GM12878 (cell line): Measurements from ENCODE around the gene ARHGAP6. TPM values are rescaled to one million over a fixed set of nuclear protein-coding genes. Genes with fewer than 3 reads are reported as not detected.

Source experiments
- ATAC-seq: fragments of 200-7000 bp; cut with Tn5 transposase; 3 replicates; pipeline ENCODE4 v1.9.1; 2020; ENCODE audit warnings: mild to moderate bottlenecking, moderate library complexity
- BruUV-seq: library from RNA; stranded (reverse); fragments of 400-500 nt; replicated peaks from 2 replicates; lab custom pipeline; 2021; lab: Mats Ljungman, UMichigan
- CTCF ChIA-PET: fragments of 300-600 bp; sonication (Branson Sonifier 250); formaldehyde crosslinking; extraction: SDS; loops from one replicate; lab custom pipeline; 2021; ENCODE audit warnings: inconsistent platforms; lab: Yijun Ruan, JAX
- POLR2A ChIA-PET: fragments of 350-600 bp; formaldehyde crosslinking; extraction: SDS; loops from one replicate; lab custom pipeline; 2021; ENCODE audit warnings: inconsistent platforms; lab: Charles Lee
- RAD21 ChIA-PET: fragments of 300-600 bp; sonication (Branson Sonifier 250); formaldehyde crosslinking; loops from one replicate; lab custom pipeline; 2023; ENCODE audit warnings: antibody characterized with exemption; ENCODE audit not compliant: unreplicated experiment; lab: Charles Lee
- SMC1A ChIA-PET: fragments of 300-600 bp; sonication (Branson Sonifier 250); formaldehyde crosslinking; loops from one replicate; lab custom pipeline; 2023; ENCODE audit not compliant: unreplicated experiment, uncharacterized antibody; lab: Charles Lee
- DNase-seq: peaks from one replicate; pipeline ENCODE4 v3.0.0-alpha.2; 2011; ENCODE audit warnings: low read depth, low spot score
- FAIRE-seq: peaks from 3 replicates; lab custom pipeline; 2011; peaks lifted over from hg19 to GRCh38; lab: Jason Lieb, UNC
- H2AFZ ChIP-seq: 2 replicates; pipeline ENCODE4 v1.6.0; 2011; ENCODE audit warnings: low read depth, low read length, control low read depth; ENCODE audit not compliant: control insufficient read depth
- H3K27ac ChIP-seq: 2 replicates; pipeline ENCODE4 v1.5.1; 2011; ENCODE audit warnings: control low read depth; ENCODE audit not compliant: control insufficient read depth, insufficient read depth
- H3K27me3 ChIP-seq, 2 experiments: replicated peaks in 1 of 2; 2 replicates each; pipeline versions ENCODE4 v1.6.0 to v1.6.1; 2011; ENCODE audit warnings: low read length in 1 of 2; ENCODE audit not compliant: control insufficient read depth in 2 of 2, insufficient read depth in 2 of 2
- H3K36me3 ChIP-seq, 2 experiments: 2 replicates each; pipeline ENCODE4 v1.5.1; 2011; ENCODE audit warnings: low read length in 1 of 2; ENCODE audit not compliant: control insufficient read depth in 2 of 2, insufficient read depth in 2 of 2
- H3K4me1 ChIP-seq: 2 replicates; pipeline ENCODE4 v1.6.1; 2011; ENCODE audit warnings: mild to moderate bottlenecking, low read length, moderate library complexity, mixed read lengths; ENCODE audit not compliant: control insufficient read depth, insufficient read depth
- H3K4me2 ChIP-seq: 2 replicates; pipeline ENCODE4 v1.6.0; 2011; ENCODE audit warnings: control low read depth; ENCODE audit not compliant: control insufficient read depth, insufficient read depth
- H3K4me3 ChIP-seq: fragments of 200-600 bp; sonication (generic); 2 replicates; pipeline ENCODE4 v1.5.1; 2016
- H3K79me2 ChIP-seq: 2 replicates; pipeline ENCODE4 v1.6.0; 2011; ENCODE audit warnings: low read length; ENCODE audit not compliant: control insufficient read depth, insufficient read depth
- H3K9ac ChIP-seq: 2 replicates; pipeline ENCODE4 v1.8.0; 2011; ENCODE audit warnings: low read length, control low read depth, mixed read lengths; ENCODE audit not compliant: control insufficient read depth, insufficient read depth
- H3K9me3 ChIP-seq: replicated peaks from 3 replicates; pipeline ENCODE4 v1.5.1; 2011; ENCODE audit warnings: mild to moderate bottlenecking, low read length; ENCODE audit not compliant: control insufficient read depth, insufficient read depth
- H4K20me1 ChIP-seq: 2 replicates; pipeline ENCODE4 v1.6.0; 2011; ENCODE audit not compliant: control insufficient read depth, insufficient read depth
- ATF7 ChIP-seq: fragments of 450-650 bp; IDR thresholded peaks from 2 replicates; pipeline ENCODE4 v1.6.1; 2016; ENCODE audit warnings: low read depth, mild to moderate bottlenecking
- CHD4 ChIP-seq: fragments of 200-600 bp; sonication (generic); IDR thresholded peaks from 2 replicates; pipeline ENCODE4 v1.6.1; 2016; ENCODE audit warnings: mild to moderate bottlenecking
- EED ChIP-seq: sonication (generic); IDR thresholded peaks from 2 replicates; pipeline ENCODE4 v1.6.1; 2016; ENCODE audit warnings: antibody characterized with exemption, low read depth
- ETV6 ChIP-seq, 2 experiments: fragments of 450-650 bp in 1 of 2; IDR thresholded peaks in 1 of 2; conservative IDR thresholded peaks in 1 of 2; 2 replicates each; pipeline ENCODE4 v1.6.1; 2014; ENCODE audit warnings: antibody characterized with exemption in 1 of 2, borderline replicate concordance in 1 of 2, low read depth in 1 of 2, mild to moderate bottlenecking in 1 of 2, moderate library complexity in 1 of 2
- EZH2 ChIP-seq: IDR thresholded peaks from 2 replicates; pipeline ENCODE4 v1.6.1; 2012; ENCODE audit warnings: low read depth, mild to moderate bottlenecking, control low read depth, inconsistent platforms, low read length, borderline replicate concordance; ENCODE audit not compliant: control insufficient read depth
- MTA2 ChIP-seq: fragments of 450-650 bp; IDR thresholded peaks from 2 replicates; pipeline ENCODE4 v1.6.1; 2016; ENCODE audit warnings: low read depth, mild to moderate bottlenecking, moderate library complexity
- MYB ChIP-seq: fragments of 150-350 bp; IDR thresholded peaks from 2 replicates; pipeline ENCODE4 v1.6.1; 2014; ENCODE audit warnings: mild to moderate bottlenecking, low read depth, low read length, borderline replicate concordance
- SIX5 ChIP-seq: IDR thresholded peaks from 2 replicates; pipeline ENCODE4 v1.6.1; 2011; ENCODE audit warnings: mild to moderate bottlenecking, low read depth, low read length, moderate library complexity; ENCODE audit not compliant: severe bottlenecking
- SMAD5 ChIP-seq: IDR thresholded peaks from 2 replicates; pipeline ENCODE4 v1.6.1; 2016; ENCODE audit warnings: antibody characterized with exemption, low read depth
- ZNF687 ChIP-seq: fragments of 450-650 bp; IDR thresholded peaks from 2 replicates; pipeline ENCODE4 v1.6.1; 2017; ENCODE audit warnings: mild to moderate bottlenecking, moderate library complexity
- WGBS: methylation state at CpG from one replicate; pipeline ENCODE4 v1.1.6; 2016; ENCODE audit warnings: low lambda C conversion rate; ENCODE audit not compliant: insufficient replicate concordance, insufficient coverage; ENCODE audit errors: missing lambda C conversion rate; 5-methylcytosine and 5-hydroxymethylcytosine counted together
- in situ Hi-C: fragments of 300-500 bp; cut with MboI; formaldehyde crosslinking; loops from 9 replicates; pipeline ENCODE4 v1.14.3; 2018; ENCODE audit warnings: mixed read lengths
- intact Hi-C: fragments of 100-400 bp; cut with micrococcal nuclease; formaldehyde crosslinking; loops from one replicate; pipeline ENCODE4 v1.14.2; 2022; ENCODE audit not compliant: unreplicated experiment
- polyA plus RNA-seq, 11 experiments: library from polyadenylated mRNA; depleted of rRNA in 4 of 11; unstranded in 6 of 11; stranded (reverse) in 5 of 11; fragments of >200 nt; fragmentation: Nextera tagmentation in 4 of 11; fragmentation: Illumina TruSeq in 1 of 11; extraction: Ambion mirVana in 4 of 11; extraction: Trizol in 1 of 11; gene quantifications; 1 replicate in 1 of 11; 2 replicates in 10 of 11; pipeline versions ENCODE4 v1.2.1 to v1.2.3, GENCODE V29; 2011 to 2016; ENCODE audit warnings: inconsistent platforms in 2 of 11, missing spikeins in 2 of 11, low read depth in 1 of 11
- total RNA-seq, 4 experiments: library from RNA; depleted of rRNA in 3 of 4; stranded (reverse); fragments of >200 nt in 3 of 4; fragmentation: Illumina TruSeq in 1 of 4; extraction: Trizol in 1 of 4; gene quantifications; 2 replicates each; pipeline versions ENCODE4 v1.2.1 to v1.2.3, GENCODE V29; 2013 to 2021
- TF ChIP-seq, protein P1 (sequence below): fragments of 150-350 bp; IDR thresholded peaks from 2 replicates; pipeline ENCODE4 v1.6.1; 2016; ENCODE audit warnings: low read depth, low read length
- TF ChIP-seq, protein P2 (sequence below): IDR thresholded peaks from 2 replicates; pipeline ENCODE4 v1.6.1; 2012; ENCODE audit warnings: improper control_type of control experiment, low read depth, low read length; ENCODE audit not compliant: insufficient replicate concordance

Gene ARHGAP6
- total and polyA plus RNA-seq, 10 of the 15 experiments (the other 5 are each of a cell fraction or from before 2014, with no cell fraction given) = 0.20 to 1.8 (median 0.76) TPM

- RAD21 ChIA-PET = no interaction called here
- FAIRE-seq (no peak), ATAC-seq (no peak), DNase-seq (no peak)
- H3K4me1 ChIP-seq = no peaks in the 10 kb centered on the region
- H2AFZ ChIP-seq = no peak overlapping the region
- H3K4me2 ChIP-seq = no peak overlapping the region
- H3K9ac ChIP-seq = no peak overlapping the region
- no peak overlapping the region for H3K4me3 ChIP-seq
- no peaks in the 10 kb centered on the region for H3K27me3 ChIP-seq
- BruUV-seq = no TSS peak
- WGBS = 81% methylated on average over 4 of the region's 4 CpGs
- SMC1A ChIA-PET = interaction anchor here (2.4 kb wide), 1 partner anchor 8 kb away, joined by 5 read pairs; no protein-coding TSS in a partner anchor
- H3K9me3 ChIP-seq = no peaks in the 10 kb centered on the region
- no peak overlapping the region for H3K27ac ChIP-seq
- H3K79me2 ChIP-seq = no peaks in the 10 kb centered on the region
- no peaks in the 10 kb centered on the region for H3K36me3 ChIP-seq
- in situ Hi-C loops (loop anchor here (25.0 kb wide), 1 partner anchor 1118 kb away; no protein-coding TSS in a partner anchor), intact Hi-C loops (no loop called here)
- CTCF ChIA-PET = no interaction called here
- POLR2A ChIA-PET = no interaction called here
- no peaks in the 10 kb centered on the region for H4K20me1 ChIP-seq
- TF ChIP-seq ZNF687 (no peak), ATF7 (no peak), MTA2 (no peak), MYB (no peak), EZH2 (no peak), EED (no peak), ETV6 (conservative IDR thresholded peaks at IDR 0.05 in 1 of 2, IDR thresholded peaks at IDR 0.05 in 1 of 2; ENCODE audit: borderline replicate concordance in 1 of 2, low read depth in 1 of 2) (no peak), SIX5 (no peak), SMAD5 (no peak), CHD4 (no peak)
- TF ChIP-seq, protein P1, sequence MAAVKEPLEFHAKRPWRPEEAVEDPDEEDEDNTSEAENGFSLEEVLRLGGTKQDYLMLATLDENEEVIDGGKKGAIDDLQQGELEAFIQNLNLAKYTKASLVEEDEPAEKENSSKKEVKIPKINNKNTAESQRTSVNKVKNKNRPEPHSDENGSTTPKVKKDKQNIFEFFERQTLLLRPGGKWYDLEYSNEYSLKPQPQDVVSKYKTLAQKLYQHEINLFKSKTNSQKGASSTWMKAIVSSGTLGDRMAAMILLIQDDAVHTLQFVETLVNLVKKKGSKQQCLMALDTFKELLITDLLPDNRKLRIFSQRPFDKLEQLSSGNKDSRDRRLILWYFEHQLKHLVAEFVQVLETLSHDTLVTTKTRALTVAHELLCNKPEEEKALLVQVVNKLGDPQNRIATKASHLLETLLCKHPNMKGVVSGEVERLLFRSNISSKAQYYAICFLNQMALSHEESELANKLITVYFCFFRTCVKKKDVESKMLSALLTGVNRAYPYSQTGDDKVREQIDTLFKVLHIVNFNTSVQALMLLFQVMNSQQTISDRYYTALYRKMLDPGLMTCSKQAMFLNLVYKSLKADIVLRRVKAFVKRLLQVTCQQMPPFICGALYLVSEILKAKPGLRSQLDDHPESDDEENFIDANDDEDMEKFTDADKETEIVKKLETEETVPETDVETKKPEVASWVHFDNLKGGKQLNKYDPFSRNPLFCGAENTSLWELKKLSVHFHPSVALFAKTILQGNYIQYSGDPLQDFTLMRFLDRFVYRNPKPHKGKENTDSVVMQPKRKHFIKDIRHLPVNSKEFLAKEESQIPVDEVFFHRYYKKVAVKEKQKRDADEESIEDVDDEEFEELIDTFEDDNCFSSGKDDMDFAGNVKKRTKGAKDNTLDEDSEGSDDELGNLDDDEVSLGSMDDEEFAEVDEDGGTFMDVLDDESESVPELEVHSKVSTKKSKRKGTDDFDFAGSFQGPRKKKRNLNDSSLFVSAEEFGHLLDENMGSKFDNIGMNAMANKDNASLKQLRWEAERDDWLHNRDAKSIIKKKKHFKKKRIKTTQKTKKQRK = no peak
- TF ChIP-seq, protein P2, sequence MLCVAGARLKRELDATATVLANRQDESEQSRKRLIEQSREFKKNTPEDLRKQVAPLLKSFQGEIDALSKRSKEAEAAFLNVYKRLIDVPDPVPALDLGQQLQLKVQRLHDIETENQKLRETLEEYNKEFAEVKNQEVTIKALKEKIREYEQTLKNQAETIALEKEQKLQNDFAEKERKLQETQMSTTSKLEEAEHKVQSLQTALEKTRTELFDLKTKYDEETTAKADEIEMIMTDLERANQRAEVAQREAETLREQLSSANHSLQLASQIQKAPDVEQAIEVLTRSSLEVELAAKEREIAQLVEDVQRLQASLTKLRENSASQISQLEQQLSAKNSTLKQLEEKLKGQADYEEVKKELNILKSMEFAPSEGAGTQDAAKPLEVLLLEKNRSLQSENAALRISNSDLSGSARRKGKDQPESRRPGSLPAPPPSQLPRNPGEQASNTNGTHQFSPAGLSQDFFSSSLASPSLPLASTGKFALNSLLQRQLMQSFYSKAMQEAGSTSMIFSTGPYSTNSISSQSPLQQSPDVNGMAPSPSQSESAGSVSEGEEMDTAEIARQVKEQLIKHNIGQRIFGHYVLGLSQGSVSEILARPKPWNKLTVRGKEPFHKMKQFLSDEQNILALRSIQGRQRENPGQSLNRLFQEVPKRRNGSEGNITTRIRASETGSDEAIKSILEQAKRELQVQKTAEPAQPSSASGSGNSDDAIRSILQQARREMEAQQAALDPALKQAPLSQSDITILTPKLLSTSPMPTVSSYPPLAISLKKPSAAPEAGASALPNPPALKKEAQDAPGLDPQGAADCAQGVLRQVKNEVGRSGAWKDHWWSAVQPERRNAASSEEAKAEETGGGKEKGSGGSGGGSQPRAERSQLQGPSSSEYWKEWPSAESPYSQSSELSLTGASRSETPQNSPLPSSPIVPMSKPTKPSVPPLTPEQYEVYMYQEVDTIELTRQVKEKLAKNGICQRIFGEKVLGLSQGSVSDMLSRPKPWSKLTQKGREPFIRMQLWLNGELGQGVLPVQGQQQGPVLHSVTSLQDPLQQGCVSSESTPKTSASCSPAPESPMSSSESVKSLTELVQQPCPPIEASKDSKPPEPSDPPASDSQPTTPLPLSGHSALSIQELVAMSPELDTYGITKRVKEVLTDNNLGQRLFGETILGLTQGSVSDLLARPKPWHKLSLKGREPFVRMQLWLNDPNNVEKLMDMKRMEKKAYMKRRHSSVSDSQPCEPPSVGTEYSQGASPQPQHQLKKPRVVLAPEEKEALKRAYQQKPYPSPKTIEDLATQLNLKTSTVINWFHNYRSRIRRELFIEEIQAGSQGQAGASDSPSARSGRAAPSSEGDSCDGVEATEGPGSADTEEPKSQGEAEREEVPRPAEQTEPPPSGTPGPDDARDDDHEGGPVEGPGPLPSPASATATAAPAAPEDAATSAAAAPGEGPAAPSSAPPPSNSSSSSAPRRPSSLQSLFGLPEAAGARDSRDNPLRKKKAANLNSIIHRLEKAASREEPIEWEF = no peak
These were observed 560.6 kb downstream of the ARHGAP6 start for GRCh38 chrX:11105080-11105479.
